ENCODE measurements around the gene PIWIL4. TPM values are rescaled to one million over a fixed set of nuclear protein-coding genes. Genes with fewer than 3 reads are reported as not detected.

Gene PIWIL4
- total and polyA plus RNA-seq, 5 experiments from 2014 or later: 0.98 to 1.6 (median 1.5) TPM; not detected in 2

DNA sequence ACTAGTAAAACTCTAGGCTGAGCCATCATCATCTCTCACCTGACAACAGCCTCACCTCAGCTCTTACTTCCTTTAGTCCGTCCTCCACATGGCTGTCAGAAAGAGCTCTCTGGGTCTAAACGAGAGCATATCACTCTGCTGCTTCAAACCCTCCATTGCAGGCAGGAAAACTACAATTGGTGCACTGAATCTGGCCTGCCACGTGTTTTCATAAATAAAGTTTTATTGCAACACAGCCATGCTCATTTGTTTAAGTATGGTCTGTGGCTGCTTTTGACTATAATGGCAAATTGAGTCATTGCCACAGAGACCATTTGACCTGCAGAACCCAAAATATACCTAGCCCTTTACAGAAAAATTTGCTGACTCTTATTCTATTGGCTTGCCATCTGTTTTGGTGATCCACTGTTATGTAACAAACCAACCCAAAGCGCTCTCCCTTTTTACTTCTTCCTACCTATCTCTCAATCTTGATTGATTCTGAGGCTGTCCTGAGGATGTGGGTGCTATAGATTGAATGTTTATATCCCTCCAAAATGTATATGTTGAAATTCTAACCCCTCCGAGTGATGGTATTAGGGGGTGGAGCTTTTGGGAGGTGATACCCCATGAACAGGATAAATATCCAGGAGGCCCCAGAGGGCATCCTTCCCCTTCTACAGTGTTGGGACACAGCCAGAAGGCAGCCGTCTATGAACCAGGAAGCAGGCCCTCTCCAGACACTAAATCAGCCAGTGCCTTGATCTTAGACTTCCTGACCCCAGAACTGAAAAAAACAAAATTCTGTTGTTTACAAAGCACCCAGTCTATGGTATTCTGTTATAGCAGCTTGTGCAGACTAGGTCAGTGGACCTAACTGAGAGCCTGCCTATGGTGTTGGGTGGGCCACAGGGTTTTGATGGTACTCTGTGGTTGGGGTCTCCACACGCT, 99.9 kb downstream of the PIWIL4 start:
- Mint-ChIP-seq H3K27me3 (peaks cover 0 to 10% (median 2%) of the 10 kb centered on the region in 5 donors), H3K27ac (peak overlapping the region in 1 of 10 donors; percentile 37)

DNA sequence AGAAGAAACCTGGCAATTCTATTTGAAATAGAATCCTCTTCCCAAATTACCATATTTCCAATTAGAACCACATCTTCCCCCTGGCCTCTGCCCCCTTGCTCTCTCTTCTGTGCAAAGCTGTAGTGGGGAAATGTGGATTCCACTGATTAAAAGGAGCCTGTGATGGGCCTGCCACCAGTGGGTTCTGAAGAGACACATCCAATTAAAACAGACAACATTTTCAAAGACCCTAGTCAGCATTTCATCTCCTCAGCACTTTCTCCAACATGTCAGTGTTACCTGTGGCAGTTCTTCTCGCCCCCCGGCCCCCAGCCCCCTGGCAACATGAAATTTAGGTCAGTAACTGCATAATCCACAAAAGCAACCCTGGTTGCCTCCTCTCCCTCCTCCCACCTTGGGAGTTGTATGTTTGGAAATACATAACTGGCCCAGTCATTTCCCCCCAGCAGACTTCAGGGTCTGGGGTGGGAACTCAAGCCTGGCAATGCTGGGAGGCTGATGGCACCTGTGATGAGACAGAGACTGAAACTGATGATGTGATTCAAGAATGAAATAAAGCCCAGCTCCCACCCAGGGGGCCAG, 101.1 kb downstream of the PIWIL4 start:
- no peaks in the 10 kb centered on the region for H3K9me3 Mint-ChIP-seq
- POLR2A ChIA-PET: no interaction called here
- DNase-seq (no peak), ATAC-seq (no peak)
- H3K4me1 Mint-ChIP-seq: no peaks in the 10 kb centered on the region
- no peak overlapping the region for H3K4me3 Mint-ChIP-seq
- peak overlapping the region in 1 of 10 donors; percentile 25 for H3K27ac Mint-ChIP-seq
- peaks cover 0 to 7% (median 0%) of the 10 kb centered on the region in 5 donors for H3K27me3 Mint-ChIP-seq
- no peaks in the 10 kb centered on the region for H3K36me3 Mint-ChIP-seq

More for the DNA sequence above, 99.9 kb downstream of the PIWIL4 start:
- H3K9me3 Mint-ChIP-seq: no peaks in the 10 kb centered on the region
- POLR2A ChIA-PET: no interaction called here
- H3K4me1 Mint-ChIP-seq: no peaks in the 10 kb centered on the region
- H3K36me3 Mint-ChIP-seq: no peaks in the 10 kb centered on the region
- ATAC-seq (no peak), DNase-seq (no peak)
- H3K4me3 Mint-ChIP-seq: no peak overlapping the region

GRCh38 chr11:94669023-94669422, 101.9 kb downstream of the PIWIL4 start:
- Mint-ChIP-seq H3K4me1 (no peaks in the 10 kb centered on the region), H3K27ac (no peak overlapping the region), H3K36me3 (no peaks in the 10 kb centered on the region), H3K9me3 (no peaks in the 10 kb centered on the region), H3K4me3 (no peak overlapping the region), H3K27me3 (peaks cover 0 to 6% (median 0%) of the 10 kb centered on the region in 5 donors)
- ATAC-seq (no peak), DNase-seq (no peak)
- POLR2A ChIA-PET: no interaction called here

Other genes with a start within 250 kb of the PIWIL4 start
- gene GPR83, start 165.9 kb upstream of the PIWIL4 start, total RNA-seq: under 1 TPM; 0.11 to 0.29 TPM
- under 1 TPM in 1 of 3 donors, not detected in 2; 0.14 TPM for gene GPR83, start 165.9 kb upstream of the PIWIL4 start, polyA plus RNA-seq
- gene MRE11, start 73.5 kb upstream of the PIWIL4 start, total RNA-seq: 10 to 100 TPM; 38.8 to 43.5 TPM
- gene MRE11, start 73.5 kb upstream of the PIWIL4 start, polyA plus RNA-seq: 10 to 100 TPM; 10.3 to 15.8 (median 11.2) TPM
- 10 to 100 TPM; 61.3 to 64.1 TPM for gene ANKRD49, start 73.4 kb upstream of the PIWIL4 start, total RNA-seq
- gene ANKRD49, start 73.4 kb upstream of the PIWIL4 start, polyA plus RNA-seq: 10 to 100 TPM; 26.6 to 44.9 (median 30.9) TPM
- not detected for gene C11orf97, start 54.9 kb upstream of the PIWIL4 start, total RNA-seq
- gene C11orf97, start 54.9 kb upstream of the PIWIL4 start, polyA plus RNA-seq: not detected
- 1 to 10 TPM; 5.5 to 5.6 TPM for gene FUT4, start 23.4 kb upstream of the PIWIL4 start, total RNA-seq
- gene FUT4, start 23.4 kb upstream of the PIWIL4 start, polyA plus RNA-seq: 1 to 10 TPM; 1.2 to 1.6 (median 1.2) TPM
- gene AMOTL1, start 201.0 kb downstream of the PIWIL4 start, total RNA-seq: under 1 TPM; 0.03 to 0.08 TPM
- under 1 TPM in 2 of 3 donors, not detected in 1; 0.07 to 0.10 TPM for gene AMOTL1, start 201.0 kb downstream of the PIWIL4 start, polyA plus RNA-seq